Activated gamma-delta T cell treated with anti-CD3 and anti-CD28 coated beads, Interleukin-2, amount 50 U/mL, for 16 hours (primary cell): ENCODE measurements around the gene LGALS1.

Source experiments
- DNase-seq: peaks from one replicate; pipeline ENCODE4 v3.0.0-alpha.2; 2020; ENCODE audit warnings: low read depth

The LGALS1 gene

GRCh38 chr22:37674951-37675929, at the start of gene LGALS1:
LGALS1 (plus strand) TSS chr22:37675636; CDS start chr22:37675703, 67 bp downstream.
- no peak for DNase-seq

DNA sequence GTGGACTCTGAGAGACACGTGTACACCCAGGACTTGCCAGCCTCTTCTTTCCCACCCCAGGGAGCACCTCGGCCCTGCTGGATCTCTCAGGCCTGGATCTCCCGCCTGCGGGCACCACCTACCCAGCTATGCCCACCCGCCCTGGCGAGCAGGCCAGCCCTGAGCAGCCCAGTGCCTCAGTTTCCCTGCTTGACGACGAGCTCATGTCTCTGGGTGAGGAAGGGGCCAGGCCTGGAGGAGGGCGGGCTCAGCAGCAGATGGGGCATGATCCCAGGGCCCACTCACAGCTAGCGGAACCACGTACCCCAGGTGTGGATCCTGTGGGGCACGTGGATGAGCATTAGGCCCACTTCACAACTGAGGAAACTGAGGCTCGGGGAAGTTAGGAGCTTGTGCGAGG, 49.7 kb upstream of the LGALS1 start:
- no peak for DNase-seq

DNA sequence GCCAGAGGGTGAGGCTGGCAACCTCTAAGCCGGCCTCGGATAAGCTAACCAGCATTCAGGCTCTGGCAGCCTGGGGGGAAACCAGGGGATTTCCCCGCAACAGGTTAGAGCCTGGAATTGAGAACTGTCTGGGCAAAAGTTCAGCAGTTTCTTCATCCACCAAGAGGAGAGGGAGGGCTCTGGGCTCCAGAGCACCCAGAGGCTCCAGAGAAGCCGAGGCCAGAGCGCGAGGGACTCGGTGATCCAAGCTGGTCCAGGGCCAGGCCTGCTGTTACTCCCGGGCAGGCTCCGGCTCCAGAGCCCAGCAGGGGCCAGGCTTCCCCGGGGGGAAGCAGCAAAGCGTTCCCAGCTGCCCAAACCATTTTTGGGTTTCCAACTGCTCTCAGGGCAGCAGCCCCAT, 49.3 kb upstream of the LGALS1 start:
- no peak for DNase-seq

GRCh38 chr22:37626556-37627075, 48.8 kb upstream of the LGALS1 start:
- no peak for DNase-seq

- DNase-seq, result no peak
Measured at GRCh38 chr22:37627121-37627520, 48.3 kb upstream of the LGALS1 start.

DNA sequence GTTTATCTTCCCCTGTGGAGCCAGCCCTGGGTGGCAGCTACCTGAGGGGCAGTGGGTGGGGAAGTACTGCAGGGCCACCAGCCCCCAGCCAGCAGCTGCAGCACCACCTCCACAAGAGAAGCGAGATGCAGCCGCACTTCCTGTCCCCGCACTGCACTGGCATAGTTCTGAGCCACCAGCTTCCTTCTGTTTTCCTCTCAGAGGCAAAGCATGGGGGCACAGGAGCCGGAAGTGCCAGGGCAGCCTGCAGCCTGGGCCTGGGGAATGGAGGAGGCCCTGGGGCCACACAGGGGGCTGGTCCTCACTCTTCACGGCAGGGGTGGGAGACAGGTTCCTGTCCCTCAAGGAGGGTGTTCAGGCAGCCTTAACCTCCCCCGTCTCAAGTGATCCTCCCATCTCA, 47.9 kb upstream of the LGALS1 start:
- no peak for DNase-seq

- no peak for DNase-seq
Measured at GRCh38 chr22:37628830-37629229, 46.6 kb upstream of the LGALS1 start.

- DNase-seq, result no peak
Measured at GRCh38 chr22:37629928-37630327, 45.5 kb upstream of the LGALS1 start.

GRCh38 chr22:37630839-37631435, 44.5 kb upstream of the LGALS1 start:
- no peak for DNase-seq

DNA sequence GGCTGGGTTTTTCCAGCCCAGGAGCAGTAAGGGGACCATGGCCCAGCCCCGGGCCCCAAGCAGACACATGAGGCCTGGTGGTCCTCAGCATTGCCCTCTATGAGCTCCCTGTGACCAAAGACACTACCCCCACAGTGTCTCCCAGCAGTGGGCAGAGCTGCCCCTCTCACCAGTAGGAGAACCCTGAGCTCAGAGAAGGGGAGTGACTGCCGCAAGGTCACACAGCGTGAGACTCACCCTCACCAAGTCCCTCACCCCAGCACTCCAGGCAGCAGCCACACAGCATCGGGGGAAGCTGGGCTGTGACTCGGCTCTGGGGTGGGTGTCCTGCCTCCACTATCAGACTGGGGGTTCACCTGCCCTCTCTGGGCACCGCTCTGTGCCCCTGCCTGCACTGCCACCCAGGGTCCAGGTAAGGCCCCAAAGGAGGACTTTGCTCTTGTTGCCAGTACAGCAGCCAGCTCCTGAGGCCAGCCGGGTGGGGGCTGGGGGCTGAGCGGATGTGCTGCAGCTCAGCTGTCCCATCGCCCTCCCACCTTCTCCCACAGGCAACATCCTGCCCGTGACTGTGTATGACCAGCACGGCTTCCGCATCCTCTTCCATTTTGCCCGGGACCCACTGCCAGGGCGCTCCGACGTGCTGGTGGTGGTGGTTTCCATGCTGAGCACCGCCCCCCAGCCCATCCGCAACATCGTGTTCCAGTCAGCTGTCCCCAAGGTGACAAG, 43.8 kb upstream of the LGALS1 start:
- no peak for DNase-seq

DNA sequence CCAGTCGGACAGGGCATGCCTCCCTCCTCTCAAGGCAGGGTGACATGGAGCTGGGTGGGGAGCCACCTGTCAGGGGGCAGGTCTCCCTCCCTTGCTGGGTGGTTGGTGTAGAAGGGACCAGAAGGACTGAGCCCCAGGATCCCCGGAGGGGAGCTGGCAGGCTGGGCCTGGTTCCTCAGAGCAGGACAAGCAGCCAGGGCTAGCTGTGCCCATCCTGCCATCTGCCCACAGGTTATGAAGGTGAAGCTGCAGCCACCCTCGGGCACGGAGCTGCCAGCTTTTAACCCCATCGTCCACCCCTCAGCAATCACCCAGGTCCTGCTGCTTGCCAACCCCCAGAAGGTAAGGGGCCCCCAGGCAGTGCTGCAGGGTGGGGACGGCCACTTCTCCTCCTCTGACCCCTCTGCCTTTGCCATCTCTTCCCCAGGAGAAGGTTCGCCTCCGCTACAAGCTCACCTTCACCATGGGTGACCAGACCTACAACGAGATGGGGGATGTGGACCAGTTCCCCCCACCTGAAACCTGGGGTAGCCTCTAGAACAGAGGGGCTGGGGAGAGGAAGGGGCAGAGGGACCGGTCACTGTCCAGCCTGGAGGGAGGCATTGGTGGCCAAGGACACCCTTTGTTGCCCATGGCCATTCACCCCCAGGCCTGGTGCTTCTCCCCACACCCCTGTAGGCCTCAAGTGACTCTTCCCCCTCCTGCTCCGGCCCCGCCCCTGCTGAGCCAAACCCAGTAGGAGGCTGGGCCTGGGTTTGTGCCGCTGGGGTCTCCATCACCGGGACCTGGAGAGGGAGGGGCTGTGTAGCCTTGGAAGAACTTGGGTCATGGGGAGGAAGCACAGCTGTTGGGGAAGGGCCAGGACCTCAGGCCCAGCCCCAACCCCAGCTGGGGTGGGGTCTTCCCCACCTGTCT, 43.0 kb upstream of the LGALS1 start:
- no peak for DNase-seq

- DNase-seq, result no peak
Measured at GRCh38 chr22:37633089-37633624, 42.3 kb upstream of the LGALS1 start.

DNA sequence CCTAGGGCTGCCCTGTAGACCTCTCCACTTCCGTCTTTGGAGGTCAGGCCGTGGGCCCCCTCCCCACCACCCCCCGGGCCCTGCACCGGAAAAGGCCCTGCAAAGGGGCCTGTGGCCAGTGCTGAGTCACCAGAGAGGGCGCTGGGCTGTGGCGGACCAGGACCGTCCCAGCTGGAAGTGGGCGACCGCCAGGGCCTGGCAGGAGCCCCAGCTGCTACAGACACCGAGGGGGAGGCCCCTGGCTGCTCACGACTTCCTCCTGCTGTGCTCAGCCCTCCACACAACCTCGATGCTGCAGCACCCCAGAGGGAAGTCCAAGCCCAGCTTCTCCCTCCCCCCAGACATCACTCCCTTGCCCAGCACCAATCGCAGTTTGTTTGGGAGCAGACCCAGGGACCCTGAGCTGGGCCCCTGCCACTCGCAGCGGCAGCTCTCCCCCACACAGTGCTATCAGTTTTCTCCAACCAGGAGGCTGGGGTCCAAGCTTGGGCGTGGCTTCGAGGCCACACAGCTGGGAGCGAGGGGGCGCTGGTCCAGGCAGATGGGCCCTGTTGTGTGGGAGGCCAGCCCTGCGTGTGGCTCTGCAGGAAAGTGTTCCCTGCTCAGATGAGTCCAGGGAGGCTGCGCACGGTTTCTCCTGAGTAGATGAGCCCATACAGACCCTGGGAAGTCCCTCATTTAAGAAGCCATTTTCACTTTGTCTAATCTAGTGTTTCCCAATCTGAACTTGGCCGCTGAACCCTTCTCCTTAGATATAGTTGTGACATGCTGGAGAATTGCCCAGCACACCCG, 41.6 kb upstream of the LGALS1 start:
- DNase-seq, result no peak

- no peak for DNase-seq
Measured at GRCh38 chr22:37634417-37634924, 41.0 kb upstream of the LGALS1 start.

DNA sequence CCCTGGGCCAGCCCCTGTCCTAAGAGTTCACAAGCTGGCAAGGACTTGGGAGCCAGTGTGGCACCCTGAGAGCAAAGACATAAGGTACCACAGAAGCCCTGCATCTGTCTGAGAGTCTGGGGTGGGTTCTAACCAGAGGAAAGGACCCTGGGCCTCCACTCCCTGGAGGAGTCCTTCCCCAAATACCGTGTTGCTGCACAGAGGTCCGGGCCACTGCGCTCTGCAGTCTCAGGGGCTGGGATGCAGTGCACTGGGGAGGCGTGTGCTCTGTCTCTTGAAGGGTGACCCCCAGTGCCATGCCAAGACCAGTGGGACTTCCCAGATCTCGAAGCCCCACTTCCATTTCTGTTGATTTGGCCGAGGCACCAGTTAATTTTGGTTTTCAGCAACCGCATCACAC, 40.3 kb upstream of the LGALS1 start:
- no peak for DNase-seq

GRCh38 chr22:37636186-37636948, 39.1 kb upstream of the LGALS1 start:
- no peak for DNase-seq

DNA sequence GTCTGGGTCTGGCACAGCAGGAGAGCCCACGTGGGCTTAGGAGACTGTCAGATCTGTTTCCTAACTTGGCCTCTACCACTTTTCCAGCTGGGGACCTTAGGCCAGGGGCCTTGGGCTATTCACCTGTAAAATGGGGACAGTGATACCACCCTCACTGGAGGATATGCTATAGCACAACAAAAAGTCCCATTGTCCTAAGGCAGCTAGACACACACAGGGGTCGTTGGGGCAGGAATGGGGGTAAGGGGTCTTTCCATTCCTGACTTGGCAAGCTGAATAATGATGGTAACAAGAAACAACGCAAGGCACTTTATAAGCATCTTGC, 38.5 kb upstream of the LGALS1 start:
- no peak for DNase-seq

GRCh38 chr22:37638391-37639069, 36.9 kb upstream of the LGALS1 start:
- no peak for DNase-seq
